Neuronal stem cell (in vitro differentiated cells): Measurements from ENCODE around the gene HEXIM2.

Experiments used
- small RNA-seq: library from polyadenylated mRNA; stranded (forward); fragments of <200 nt; extraction: miRNeasy Mini kit (QIAGEN cat#:217004); gene quantifications from one replicate; pipeline ENCODE3, GENCODE V24; 2013; ENCODE audit not compliant: insufficient read depth

The HEXIM2 gene

Small RNA genes lying within 50 kb of the gene (small RNA-seq; reads per million reads assigned to genes)
- 2.4 reads per million for gene MIR6784
